ENCODE results near the gene MAML2.

The MAML2 gene

DNA sequence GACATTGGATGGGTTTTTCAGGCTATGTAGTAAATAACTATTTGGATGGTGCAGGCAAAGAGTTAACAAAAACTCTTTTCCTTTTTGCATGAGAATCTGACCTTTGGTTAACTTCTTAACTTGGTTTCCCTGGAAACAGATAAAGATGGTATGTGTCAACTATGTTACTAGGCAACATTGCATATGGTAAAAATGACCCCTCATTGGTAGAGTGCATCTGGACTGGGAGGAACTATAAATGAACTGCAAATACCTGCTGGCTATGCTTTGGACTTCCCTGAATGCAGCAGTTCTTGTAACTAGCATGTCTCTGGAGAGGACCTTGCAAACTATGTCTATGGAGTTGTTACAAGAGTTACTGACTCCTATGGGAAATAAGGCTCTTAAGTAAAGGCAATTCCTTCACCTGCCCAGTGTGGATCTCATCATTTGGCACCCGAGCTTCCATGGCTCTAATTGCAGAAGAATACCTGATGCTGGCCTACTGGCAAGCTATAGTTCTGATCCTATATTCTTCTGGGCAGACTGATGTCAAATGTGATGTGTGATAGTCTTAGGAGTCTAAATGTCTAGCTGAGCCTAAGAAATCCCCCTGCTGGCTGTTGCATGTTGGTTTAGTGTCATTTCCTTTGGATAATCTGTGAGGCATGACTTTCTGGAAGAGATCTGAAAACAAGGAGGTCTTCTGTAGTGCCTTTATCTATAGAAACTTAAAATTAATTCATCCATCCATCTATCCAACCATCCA lies 292.4 kb downstream of the MAML2 start:
- DNase-seq (ENCODE audit: low read depth in 1 of 2, low spot score in 1 of 2) = no peak

- no peak for DNase-seq (ENCODE audit: low read depth in 1 of 2, low spot score in 1 of 2)
Observed at GRCh38 chr11:96049426-96049825, 293.6 kb downstream of the MAML2 start.

GRCh38 chr11:96045622-96046456 lies 297.2 kb downstream of the MAML2 start:
- no peak for DNase-seq (ENCODE audit: low read depth in 1 of 2, low spot score in 1 of 2)

GRCh38 chr11:96044747-96045146 lies 298.2 kb downstream of the MAML2 start:
- DNase-seq (ENCODE audit: low read depth in 1 of 2, low spot score in 1 of 2) = no peak

- DNase-seq (ENCODE audit: low read depth in 1 of 2, low spot score in 1 of 2) = no peak
Observed at GRCh38 chr11:96044311-96044710, 298.7 kb downstream of the MAML2 start.

DNA sequence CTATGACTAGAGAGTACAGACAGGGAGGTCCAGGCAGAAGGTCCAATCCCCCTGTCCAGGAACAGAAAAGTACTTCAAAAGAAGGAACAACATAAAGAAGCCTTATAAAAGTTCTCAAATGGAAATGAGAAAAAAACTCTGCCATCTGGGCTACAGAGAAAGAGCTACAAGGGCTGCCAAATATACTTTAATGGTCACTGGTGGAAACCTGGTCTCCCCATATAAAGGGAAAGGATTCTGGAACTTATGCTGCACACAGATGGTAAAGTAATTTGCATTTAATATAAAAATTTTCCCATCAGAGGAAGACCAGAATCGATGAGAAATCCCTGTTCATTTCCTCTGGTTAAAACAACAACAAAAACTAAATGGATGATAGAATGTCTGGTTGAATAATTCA lies 299.7 kb downstream of the MAML2 start:
- no peak for DNase-seq (ENCODE audit: low read depth in 1 of 2, low spot score in 1 of 2)

DNA sequence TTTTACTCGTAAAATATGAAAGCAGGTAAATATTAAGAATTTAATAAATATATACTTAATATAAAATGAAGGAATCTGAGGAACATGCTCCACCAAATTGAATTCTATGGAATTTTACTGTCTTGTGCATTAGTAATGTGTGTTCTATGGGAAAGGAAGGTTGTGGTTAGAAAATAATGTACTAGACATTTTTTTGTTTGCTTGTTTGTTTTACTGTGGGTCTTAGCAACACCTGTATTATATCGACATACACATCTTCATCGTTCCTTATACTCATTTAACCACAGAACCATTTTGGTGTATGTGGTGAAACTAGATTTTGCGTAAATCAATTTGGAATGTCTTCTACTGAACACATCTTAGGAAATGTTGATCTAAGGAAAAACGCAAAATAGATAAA lies 304.9 kb downstream of the MAML2 start:
- no peak for DNase-seq (ENCODE audit: low read depth in 1 of 2, low spot score in 1 of 2)

- no peak for DNase-seq (ENCODE audit: low read depth in 1 of 2, low spot score in 1 of 2)
Observed at GRCh38 chr11:96037405-96037949, 305.5 kb downstream of the MAML2 start.

DNA sequence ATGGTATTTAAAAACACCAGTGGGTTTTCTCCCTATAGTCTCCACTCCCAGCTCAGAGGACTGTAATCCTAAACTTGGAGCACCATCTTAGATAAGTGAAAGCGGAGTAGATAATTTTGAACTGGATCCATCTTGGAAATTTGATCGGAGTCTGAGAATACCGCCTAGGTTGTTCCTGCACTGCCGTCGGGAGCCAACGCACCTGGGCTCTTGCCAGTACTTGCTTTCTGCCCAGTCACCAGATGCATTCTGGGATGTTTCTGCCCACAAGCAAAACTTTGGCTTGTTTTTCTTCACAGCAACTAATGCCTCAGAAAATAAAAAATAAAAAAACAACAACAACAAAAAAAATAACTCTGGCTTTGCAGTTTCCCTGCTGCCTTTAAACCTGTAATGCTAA lies 306.1 kb downstream of the MAML2 start:
- DNase-seq (ENCODE audit: low read depth in 1 of 2, low spot score in 1 of 2) = no peak

DNA sequence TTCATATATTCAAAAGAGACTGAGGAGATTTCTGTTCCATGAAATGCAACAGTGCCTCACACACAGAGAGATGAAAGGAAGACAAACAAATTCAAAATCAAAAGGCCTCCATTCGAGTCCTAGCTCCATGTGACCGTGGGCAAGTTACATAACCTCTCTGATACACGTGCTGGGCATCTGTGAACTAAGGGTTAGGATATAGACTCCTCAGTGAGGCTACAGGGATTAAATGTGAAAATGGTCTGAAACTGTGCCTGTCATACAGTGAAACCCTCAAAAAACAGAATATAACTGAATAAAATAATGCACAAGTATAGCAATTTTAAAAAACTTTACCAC lies 307.3 kb downstream of the MAML2 start:
- DNase-seq (ENCODE audit: low read depth in 1 of 2, low spot score in 1 of 2) = no peak

DNA sequence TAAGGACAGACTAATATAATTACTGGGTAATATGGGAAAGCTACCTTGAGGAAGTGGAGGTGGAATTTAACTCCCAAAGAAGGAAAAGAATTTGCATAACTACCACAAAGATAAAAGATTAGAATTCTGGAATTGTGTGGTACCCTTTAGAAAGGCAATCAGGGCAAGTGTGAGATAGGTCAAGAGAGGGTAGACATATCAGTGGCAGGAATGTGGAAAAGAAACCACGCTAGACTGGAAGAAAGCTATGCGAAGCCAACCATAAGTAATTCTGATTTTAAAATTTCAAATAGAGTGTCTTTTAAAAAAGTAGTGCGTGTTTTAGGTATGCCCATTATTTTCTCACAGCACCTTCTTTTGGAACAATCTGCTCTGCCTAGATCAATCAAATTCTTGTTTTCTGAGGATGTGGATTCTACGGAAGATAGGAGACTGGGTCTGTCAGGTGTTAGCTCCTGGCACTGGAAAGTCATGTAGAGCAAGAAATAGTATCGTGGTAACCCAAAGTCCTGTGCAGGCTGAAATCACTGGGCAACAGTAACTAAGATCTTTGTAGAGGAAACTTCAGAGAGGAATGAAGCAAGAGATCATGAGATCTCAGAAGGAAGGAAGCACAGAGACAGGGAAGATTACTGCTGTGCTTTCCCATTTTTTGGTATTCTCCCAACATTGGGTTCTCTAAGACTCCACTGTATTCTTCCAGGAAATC lies 307.8 kb downstream of the MAML2 start:
- no peak for DNase-seq (ENCODE audit: low read depth in 1 of 2, low spot score in 1 of 2)

GRCh38 chr11:96033599-96033998 lies 309.4 kb downstream of the MAML2 start:
- DNase-seq (ENCODE audit: low read depth in 1 of 2, low spot score in 1 of 2) = no peak

DNA sequence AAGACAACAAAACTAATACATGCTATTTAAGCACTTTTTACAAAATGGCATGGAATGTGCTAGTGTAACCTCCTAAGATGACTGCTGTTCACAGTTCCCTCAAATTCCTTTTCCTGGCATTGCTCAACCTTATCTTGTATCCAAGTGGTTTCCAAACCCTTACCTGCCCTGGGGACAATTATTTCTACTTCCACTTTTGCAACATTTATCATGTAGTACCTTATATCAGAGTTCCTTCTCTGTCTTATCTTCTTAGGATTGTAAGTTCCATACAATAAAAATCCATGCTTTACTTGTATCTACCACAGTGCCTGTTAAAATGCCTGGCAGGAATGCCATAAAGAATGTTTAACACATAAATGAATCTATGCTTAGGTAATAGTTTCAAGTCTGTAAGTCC lies 309.9 kb downstream of the MAML2 start:
- DNase-seq (ENCODE audit: low read depth in 1 of 2, low spot score in 1 of 2) = no peak

DNA sequence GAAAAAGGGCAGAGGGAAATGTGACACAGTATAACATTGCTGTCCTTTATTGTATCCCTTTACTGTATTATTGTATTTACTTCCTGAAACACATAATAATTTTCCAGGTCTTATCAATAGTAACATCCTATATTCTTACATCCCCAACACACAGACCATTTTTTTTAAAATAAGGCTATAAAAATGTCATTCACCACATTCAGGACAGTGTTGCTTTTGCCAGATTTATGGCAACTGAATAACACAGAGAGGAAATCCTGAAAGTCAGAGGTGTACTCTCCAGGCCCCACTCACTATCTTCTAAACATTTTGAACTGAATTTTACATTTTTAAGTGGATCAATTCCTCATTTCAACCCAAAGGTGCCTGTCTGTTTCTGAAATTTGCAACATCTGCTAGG lies 314.2 kb downstream of the MAML2 start:
- no peak for DNase-seq (ENCODE audit: low read depth in 1 of 2, low spot score in 1 of 2)

DNA sequence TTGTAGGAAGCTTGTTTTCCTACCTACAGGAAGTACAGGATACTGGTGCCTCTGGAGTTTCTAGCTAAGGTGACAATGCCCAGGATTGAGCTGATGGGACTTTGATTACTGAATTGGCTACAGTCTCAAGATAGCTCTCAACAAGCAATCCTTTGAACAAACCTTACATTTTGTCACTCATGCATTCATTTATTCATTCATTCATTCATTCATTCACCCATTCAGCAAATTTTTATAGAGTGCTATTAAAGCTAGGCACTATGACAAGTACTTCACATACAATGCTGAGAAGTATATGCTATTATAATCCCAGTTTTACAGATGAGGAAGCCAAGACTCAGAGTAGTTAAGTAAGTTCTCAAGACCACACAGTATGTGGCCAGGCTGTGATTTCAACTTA lies 316.0 kb downstream of the MAML2 start:
- no peak for DNase-seq (ENCODE audit: low read depth in 1 of 2, low spot score in 1 of 2)

GRCh38 chr11:96026310-96026709 lies 316.7 kb downstream of the MAML2 start:
- no peak for DNase-seq (ENCODE audit: low read depth in 1 of 2, low spot score in 1 of 2)

DNA sequence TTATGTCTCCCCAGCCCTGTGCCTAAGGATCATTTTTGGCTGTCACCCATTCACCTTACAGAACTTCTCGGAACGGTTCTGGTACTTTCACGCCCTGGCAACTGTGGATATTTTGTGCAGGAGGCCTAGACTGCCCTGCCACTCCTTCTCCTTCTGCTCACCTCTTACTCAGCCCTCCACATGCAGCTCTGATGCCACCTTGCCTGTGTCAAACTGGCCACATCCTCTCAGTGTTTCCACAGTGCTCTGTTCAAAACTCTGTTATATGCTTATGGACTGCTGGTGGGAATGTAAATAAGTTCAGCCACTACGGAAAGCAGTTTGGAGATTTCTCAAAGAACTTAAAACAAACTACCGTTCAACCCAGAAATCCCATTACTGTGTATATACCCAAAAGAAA lies 318.3 kb downstream of the MAML2 start:
- no peak for DNase-seq (ENCODE audit: low read depth in 1 of 2, low spot score in 1 of 2)

GRCh38 chr11:96023275-96023674 lies 319.7 kb downstream of the MAML2 start:
- DNase-seq (ENCODE audit: low read depth in 1 of 2, low spot score in 1 of 2) = no peak

GRCh38 chr11:96021901-96022650 lies 320.9 kb downstream of the MAML2 start:
- no peak for DNase-seq (ENCODE audit: low read depth in 1 of 2, low spot score in 1 of 2)

DNA sequence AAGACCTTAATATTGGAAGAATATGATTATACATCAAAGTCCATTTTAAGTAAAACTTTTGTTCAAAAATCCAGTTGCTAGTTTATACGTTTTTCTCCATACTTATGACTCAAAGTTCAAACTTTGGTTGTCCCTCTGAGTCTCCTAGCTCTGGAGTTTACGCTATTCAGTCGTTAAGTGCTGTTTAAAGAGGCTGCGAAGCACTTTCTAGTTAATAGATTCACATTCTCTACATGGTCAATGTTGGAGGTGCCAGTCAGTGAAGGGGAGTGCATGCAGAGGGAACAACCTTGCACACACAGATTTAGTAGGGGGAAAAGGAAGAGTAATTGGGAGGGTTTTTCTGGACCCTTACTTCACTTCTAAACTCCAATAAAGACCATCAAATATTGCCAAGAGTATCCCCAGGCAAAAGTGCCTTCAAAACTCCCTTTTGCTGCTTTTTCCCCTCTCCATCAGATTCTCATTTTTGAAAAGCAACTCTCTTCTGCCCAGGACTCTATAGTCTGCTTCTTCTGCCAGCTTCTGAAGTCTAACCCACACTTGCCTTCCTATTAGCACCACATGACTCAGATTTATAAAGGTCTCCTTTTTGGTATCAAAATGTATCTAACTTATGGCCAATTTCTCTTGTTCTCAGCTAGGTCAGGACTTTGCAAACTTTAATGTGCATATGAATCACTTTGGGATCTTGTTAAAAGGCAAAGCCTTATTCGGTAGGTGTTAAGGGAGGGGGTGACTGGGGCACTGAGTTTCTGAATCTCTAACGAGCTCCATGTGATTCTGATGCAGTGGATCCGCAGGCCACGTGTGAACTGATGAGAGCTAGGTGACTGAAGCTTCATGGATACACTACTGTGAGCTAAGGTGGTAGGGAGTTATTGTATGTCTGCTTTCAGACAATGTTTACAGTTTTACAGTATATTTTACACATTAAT lies 322.9 kb downstream of the MAML2 start:
- no peak for DNase-seq (ENCODE audit: low read depth in 1 of 2, low spot score in 1 of 2)
